GM18508 (cell line): ENCODE results near the gene ERI3.

Experiments
- ATAC-seq: cut with Tn5 transposase; IDR thresholded peaks from one replicate; pipeline ENCODE4 v1.9.1; 2021; ENCODE audit warnings: moderate number of reproducible peaks; ENCODE audit not compliant: insufficient read depth, unreplicated experiment

ERI3 gene, protein sequence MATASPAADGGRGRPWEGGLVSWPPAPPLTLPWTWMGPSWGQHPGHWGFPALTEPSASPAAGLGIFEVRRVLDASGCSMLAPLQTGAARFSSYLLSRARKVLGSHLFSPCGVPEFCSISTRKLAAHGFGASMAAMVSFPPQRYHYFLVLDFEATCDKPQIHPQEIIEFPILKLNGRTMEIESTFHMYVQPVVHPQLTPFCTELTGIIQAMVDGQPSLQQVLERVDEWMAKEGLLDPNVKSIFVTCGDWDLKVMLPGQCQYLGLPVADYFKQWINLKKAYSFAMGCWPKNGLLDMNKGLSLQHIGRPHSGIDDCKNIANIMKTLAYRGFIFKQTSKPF

DNA sequence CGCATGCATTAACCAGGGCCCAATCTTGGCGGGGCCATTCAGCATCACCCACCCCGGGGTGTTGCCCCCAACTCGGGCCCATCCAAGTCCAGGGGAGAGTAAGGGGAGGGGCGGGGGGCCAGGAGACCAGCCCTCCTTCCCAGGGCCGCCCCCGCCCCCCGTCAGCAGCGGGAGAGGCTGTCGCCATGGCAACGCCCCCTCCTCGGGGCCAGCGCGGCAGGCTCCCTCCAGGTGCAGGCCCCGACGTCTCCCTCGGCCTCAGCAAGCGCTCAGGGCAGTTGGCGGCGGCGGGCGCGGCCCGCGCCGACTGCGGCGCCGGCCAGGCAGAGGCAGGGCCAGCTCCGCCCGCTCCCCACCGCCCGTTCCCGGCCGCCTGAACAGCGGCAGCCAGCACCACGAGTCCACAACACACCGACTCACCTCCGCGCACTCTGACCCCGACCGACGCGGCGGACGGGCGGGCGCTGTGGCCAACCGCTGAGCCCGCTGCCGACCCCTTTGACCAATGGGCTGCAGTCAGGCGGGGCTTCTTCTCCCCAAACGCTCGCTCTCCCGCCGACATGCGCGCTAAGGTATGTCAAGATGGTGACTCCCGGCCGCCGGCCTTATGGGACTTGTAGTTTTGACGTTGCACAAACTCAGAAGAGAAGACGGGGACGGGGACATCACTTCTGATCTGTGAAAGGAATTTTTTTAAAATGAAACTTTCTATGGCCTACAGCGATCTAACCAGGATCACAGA is at the start of gene ERI3:
Gene ERI3, minus strand, starts transcription at position 418 of the 742 bp plus-strand sequence. Its CDS starts 231 bp downstream, at position 187.
- peak; percentile 92 for ATAC-seq

DNA sequence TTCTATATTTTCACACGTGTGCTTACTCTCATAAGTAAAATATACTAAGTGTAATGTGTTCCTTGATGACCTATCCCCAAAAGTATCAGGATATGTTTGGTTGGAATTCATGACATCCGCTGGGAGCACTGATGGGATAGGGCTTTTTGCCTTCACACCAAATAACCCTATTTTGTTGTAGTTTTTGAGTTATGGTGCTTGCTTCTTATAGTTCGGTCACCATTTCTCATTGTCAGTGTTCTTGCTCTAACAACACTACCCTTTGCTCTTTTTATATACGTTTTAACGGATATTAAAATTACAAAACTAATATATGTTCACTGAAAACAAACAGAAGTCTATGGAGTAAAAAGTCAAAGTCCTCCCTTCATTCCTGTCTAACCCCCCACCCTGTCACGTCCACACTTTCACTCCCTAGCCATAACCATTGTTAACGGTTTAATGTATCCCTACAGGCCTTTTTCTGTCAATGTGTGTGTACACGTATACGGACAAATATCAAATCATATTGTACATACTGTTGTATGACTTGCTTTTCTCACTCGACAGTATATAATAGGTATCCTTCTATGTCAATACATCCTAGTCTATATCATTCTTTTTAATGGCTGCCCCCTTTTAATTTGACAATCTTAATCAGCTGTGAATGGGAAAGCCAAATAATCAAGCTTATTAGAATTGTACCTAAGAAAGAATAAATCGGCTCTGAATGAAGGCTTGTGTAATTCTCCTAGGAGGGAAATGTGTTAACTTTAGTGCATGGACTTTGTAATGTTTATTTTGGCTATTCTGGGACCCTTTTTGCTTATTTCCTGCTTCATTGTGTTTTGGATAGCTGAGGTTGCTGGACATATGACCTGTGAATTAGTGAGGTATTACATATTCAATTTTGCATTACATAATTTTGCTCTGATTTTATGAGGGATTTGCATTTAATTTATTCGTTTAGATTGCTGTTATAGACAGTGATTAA is 46.5 kb upstream of the ERI3 start:
- ATAC-seq, result no peak

DNA sequence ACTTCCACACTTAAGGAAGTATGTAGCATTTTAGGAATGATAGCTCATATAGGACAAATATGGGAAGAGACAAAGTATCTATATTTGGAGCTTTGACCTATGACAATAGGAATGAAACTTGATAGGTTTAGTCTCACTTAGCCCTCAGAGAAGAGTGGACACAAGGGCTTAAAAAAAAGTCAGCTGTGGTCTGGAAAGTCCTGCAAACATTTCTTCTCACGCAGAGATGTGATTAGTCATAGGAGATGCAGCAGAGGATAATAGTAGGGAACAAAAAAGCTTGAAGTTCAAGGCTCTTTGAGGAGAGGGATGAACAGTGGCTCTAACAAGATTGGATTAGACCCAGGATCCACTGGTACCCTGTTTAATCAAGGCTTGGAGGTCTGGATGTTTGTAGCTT is 35.2 kb upstream of the ERI3 start:
- no peak for ATAC-seq

DNA sequence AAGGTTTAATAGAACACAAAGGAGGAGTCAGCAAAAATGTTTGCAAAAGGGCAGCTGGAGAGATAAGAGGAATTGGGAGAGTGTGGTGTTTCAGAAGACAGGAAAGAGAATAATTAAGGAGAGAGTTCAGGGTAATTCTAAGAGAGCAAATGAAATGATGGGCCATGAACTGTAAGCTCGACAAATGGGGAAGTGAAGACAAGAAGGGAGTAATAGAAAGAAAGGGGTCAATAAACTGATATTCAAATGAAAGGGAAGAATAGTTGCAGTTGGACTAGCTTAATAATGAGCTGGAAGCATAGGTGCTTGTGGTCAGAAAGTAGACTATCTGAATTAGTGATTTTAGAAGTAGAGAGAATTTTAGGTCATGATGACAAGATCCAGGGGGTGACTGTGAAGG is 34.4 kb upstream of the ERI3 start:
- ATAC-seq, result no peak

DNA sequence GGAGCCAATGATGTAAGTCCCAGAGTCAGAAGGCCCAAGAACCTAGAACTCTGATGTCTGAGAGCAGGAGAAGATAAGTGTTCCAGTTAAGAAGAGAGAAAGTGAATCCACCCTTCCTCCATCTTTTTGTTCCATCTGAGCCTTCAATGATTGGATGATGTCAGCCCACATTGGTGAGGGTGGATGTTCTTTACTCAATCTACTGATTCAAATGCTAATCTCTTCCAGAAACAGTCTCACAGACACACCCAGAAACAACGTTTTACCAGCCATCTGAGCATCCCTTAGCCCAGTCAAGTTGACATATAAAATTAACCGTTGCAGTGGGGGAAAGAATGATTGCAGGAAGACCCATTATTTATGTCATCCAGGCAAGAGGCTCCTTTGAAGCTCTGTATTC is 33.5 kb upstream of the ERI3 start:
- no peak for ATAC-seq

DNA sequence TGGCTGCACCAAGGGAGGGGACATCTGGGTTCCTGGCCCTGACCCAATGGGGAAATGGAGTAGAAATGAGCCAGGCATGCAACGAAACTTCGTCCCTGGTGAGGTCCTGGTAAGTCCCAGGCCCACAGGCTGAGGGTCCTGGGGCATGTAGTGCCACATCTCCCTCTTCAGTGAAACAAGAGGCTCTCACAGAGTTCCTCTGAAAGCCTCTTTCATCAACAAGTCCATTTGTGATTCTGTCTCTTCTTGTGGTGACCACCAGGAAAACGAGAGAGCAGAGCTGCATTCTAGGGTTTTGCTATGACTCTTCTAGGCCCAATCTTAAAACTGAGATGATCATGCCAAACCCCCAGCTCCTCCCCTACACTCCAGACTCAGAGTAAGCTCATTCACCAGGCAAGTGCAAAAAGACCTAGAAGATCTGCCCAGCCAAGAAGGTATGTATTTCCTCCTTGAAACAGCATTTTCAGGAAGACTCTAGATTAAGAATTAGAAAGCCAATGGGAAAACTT is 25.7 kb upstream of the ERI3 start:
- ATAC-seq, result no peak

DNA sequence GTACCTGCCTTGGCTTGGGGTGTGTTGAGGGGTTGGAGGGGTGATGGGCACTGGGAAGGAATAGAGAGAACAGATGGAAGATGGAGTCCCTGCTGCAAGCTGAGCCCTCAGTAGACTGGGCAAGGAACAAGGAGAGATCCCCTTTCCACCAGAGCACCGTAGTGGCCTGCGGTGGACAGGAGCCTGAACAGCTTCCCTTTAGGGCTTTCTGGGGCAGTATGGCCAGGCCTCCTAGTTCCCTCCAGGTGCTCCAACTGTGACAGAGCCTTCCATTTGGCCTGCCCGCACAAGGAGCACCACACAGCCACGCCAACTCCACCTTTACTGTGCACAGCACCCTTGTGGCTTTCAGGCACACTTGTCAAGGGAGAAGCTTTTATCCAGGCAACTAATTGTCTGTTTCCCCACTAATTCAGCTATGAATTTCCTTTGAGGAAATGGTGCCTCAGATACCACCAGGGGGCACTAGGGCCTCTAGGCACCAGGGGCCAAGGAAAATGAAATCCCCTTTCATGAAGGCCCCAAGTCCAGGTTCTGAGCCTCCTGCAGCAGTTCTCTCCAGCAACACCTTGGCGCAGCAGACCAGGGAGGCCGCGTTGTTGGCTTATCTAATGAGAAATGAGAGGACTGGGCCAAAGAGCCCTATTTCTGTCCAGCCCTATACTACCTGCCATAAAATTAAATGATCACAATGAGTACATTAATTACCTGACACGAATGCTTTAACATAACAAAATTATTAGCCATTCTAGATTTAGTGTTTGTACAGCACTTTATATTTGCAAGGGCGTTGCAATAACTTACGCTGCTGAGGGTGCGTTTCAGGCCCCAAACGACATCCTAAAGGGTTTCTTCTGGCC is 23.1 kb upstream of the ERI3 start:
- ATAC-seq, result no peak

DNA sequence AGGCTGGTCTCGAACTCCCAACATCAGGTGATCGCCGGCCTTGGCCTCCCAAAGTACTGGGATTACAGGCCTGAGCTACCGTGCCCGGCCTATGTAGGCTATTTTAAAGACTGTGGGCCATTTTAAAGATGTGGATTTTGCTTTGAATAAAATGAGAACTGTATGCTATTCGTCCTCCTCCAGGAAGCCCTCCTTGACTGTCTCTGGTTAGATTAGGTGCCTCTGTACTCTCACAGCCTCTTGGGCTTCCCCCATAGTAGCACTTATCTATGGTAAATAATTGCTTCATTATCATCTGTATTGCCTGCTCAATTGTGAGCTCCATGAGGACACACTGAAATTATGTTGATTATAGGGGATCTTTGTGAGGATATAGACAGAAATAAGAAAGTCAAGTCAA is 20.5 kb upstream of the ERI3 start:
- no peak for ATAC-seq

DNA sequence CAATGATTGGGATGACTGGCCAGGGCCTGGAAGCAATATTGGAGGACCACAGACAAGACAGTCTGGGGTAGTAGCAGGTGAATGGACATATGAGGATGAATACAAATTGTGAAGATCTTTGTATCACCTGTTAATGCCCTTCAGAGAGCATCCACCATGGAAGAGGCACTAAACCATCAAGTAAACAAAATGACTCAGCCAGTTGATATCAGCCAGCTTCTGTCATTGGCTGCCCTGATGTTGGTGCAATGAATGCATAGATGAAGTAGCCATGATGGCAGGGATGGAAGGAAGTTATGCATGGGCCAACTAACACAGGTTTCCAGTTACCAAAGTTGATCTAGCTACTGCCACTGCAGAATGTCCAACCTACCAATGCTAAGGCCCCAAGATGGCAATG is 16.1 kb upstream of the ERI3 start:
- ATAC-seq, result no peak

DNA sequence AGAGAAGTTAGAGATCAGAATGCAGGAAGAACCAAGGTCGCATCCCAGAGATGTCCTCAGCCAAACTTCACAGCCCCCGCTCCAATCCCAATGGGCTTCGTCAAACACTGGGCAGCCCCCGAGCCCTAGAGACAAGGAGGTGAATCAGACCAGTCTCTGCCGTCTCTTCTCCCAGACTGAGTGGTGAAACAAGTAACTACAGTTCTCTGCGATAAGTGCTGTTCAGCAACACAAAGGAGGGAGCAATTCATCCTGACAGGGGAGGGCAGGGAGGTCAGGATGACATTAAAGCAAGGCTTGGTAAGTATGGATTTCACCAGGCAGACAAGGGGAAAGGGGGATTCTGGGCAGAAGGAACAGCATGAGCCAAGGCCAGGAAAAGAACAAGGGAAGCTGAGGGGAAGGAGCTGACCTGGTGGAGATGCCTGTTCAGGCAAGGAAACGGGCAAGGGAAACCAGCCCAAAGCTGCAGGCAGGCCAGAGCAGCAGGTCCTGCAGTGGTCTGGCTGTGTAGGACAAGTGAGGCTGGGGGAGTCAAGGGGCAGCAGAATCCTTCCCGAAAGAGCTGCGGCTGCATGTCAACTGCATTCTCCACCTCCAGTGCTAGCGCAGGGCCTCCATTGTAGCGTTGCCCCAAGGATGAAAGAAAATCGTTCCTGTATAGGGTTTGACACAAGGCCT is 13.6 kb upstream of the ERI3 start:
- ATAC-seq, result no peak

DNA sequence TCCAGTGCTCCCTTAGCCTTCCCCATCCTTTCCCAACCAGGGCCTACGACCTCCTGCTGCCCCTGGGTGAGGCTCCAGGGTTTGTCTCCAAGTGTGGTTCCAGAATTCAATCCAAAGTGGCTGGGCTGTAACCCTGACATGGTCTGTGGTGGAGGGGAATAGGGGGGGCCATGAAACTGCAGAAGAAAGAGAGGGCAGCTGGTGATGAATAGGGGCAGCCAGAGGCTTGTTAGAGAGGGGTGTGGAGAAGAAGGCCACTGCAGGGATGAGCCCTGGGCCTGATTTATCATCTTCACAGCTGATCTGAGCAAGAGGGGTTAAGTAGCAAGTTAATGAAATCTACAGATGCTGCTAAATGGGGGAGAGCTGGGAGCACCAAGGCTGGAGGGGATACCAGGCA is 12.9 kb upstream of the ERI3 start:
- no peak for ATAC-seq

DNA sequence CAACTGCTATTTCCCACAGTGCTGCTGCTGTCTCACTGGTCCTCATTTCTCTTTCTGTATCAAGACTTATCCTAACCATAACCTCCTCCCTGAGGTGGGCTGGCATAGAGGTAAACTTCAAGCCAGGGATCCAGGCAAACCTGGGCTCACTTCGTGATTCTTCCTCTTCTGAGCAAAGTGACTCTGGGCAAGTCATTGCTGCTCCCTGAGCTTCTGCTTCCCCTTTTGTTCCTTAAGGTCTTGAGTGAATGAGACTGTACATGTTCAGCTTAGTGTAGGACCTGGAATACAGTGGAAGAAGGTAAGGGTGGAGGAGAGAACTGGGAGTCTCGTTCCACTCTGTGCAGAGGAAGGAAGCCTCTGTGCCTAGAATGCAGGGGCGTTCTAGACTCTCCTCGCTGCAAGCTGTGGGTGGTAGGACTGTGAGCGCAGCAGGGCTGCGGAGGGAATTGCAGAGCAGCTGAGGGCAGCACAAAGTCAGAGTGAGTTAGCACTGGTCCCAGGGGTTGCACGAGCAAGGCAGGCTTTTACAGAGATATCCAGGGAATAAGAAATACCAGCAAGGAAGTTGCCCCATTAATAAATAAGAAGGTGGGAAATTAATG is 11.4 kb upstream of the ERI3 start:
- no peak for ATAC-seq

DNA sequence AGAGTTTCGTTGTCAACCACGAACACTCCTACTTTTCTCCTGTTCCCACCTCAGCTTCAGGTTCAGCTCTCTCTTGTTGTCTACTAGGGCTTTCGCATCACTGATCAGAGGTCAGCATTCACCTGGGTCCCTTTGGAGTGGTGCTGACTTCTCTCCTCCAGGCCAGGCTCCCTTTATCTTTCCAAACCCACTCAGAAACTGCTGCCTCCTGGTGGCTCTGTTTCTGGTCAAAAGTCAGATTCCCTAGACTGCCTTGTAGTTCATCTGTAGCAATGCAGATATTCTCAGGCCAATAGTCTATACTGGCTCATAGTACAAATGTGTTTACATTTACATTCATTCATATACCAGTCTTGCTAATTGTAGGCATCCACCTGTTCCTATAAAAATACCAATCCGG is 6.4 kb upstream of the ERI3 start:
- ATAC-seq, result no peak

DNA sequence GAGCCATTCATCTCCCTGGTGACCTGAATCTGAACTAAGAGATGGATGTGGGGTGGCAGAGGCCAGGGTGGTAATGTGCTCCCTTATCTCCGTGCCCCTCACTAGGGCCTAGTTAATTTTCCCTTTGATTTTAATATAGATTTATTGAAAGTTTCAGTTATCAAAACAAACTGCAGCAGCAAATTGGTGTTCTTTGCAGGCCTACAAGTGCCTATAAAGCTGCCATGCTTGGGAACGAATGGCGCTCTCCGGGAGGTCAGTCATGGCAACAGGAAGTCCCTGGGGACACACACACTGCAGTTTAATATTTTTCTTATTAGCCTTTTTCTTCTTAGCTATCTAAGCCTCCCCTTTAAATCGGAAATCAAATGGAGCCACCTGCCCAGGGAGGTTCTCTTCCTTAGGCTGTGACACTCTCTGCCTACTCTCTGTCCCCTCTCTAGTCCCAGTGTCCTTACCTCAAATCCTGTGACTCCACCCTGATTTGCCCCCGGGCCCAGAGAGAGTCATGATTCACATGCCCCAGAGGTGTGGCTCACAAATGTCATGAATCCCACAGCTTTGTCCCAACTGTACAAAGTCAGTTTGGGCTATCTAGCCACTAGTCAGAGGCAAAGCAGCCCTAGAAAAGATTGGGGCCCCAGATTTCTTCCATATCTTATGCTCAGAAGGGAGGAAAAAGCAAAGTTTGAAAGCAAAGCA is 4.3 kb upstream of the ERI3 start:
- ATAC-seq, result no peak

DNA sequence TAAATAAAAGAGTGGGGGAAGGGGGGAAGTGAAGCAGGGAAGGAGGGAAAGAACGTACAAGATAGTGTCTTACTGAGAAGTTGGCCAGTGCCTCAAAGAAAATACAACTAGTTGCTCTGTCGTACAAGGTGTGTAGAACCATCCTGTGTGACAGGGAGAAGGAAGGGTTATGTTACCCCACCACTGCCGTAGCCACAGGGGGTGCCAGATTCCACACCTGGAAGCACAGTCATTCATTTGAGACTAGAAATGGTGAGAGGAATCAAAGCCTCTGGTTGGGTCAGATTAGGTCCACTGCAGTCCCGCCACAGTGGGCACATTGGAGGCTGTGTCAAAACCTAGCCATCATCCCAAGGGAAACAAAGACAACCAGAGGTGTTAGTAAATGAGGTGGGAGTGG is 2.7 kb upstream of the ERI3 start:
- no peak for ATAC-seq

DNA sequence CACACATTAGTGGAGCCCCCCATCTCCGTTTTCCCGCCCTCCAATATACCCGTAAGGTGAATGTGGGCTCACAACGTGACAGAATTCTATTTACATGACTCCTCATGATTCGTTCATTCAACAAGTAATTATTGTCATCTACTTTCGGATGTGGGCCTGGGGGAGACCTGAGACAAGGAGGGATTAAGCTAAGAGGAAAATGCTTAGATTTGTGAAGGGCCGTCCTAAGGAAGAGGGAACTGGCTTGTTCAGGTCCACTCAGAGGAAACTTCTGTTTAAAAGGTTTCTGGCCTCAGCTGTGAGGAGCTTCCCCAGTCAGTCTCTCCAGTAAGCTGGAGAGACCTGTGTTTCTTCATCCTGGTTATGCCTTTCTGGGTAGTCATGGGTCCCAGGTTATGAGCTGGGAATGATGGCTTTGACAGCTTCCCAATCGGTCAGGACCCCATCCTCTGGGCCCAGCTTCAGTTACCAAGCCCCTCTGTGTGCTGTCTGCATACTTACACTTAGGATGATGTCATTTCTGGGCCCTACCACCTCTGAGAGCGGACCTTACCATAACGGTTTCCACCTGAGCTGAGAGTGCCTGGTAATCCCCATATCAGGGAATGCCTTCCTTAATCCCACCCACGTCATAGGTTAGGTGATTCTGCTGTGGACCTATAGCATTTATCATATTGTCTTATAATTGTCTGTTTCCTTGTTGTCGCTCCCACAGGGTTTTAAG is 687 bp upstream of the ERI3 start:
- no peak for ATAC-seq

DNA sequence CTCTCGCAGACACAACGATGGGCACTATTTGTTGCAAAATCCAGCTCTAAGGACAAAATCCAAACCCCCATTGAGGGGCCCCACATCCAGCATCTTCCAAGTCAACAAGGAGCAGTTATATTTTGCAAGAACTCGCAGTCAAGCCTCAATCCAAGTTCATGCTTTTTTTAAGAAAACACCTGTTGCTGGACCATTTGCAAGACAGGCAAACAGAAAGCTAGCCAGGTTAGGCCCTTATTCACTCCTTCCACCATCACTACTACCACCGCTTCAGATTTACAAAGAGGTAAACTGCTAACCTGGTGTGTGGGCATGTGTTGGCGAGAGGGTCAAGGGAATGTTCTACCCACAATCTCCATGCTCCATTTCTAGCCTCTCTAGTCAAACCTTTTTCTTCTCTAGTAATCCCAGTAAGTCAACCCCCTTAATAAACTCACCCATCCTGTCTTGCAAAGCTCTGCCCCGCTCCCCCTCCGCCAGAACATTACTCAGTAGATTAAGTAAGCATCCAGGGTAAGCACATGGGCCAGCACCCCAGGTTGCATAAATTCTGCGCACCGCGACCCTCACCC is 703 bp downstream of the ERI3 start:
- ATAC-seq, result no peak
